Anterior cingulate cortex (tissue), 58 donors: Measurements from ENCODE around the gene SLC2A8.
A peak's percentile ranks its signal among the peaks of the same experiment; 100 is the strongest.

Experiments
- DNase-seq, 58 donors: peaks; one replicate each; lab custom pipeline; 2025; lab: John Stamatoyannopoulos, UW

Gene SLC2A8

GRCh38 chr9:127423934-127424675 is 27.1 kb downstream of the SLC2A8 start, which contains the start of gene ZNF79:
Gene ZNF79 (plus strand): TSS chr9:127424382. CDS start chr9:127424788, 406 bp downstream.
- DNase-seq, result peak; percentile 26 to 94 (median 89)

- peak in 1 of 58 donors; percentile 65 for DNase-seq
These were observed 27.7 kb downstream of the SLC2A8 start for GRCh38 chr9:127424676-127424999.

- no peak for DNase-seq
These were observed 29.8 kb downstream of the SLC2A8 start for GRCh38 chr9:127426756-127427155.

- DNase-seq, result no peak
These were observed 31.4 kb downstream of the SLC2A8 start for GRCh38 chr9:127428348-127428747.

- DNase-seq, result no peak
These were observed 33.4 kb downstream of the SLC2A8 start for GRCh38 chr9:127430415-127430814.

GRCh38 chr9:127437497-127438264 is 40.7 kb downstream of the SLC2A8 start:
- no peak for DNase-seq

DNA sequence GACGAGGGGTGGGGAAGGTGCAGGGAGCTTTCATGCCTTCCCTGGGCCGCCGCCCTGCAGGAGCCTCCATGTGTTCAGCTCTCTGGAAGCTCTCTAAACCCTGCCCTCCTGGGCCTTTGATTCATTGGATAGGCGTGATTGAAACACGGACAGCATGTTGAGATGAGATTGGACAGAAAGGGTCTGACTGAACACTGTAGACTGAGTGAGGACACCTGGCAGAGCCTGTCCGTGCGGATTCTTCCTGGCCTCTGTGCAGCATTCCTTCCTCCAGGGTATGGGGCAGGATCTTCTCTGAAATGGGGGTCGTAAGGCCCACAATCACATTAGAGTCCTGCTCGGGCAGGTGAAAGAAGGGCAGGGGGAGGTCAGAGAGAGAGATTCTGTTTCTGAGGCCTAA is 41.4 kb downstream of the SLC2A8 start:
- no peak for DNase-seq

GRCh38 chr9:127444283-127444920 is 47.4 kb downstream of the SLC2A8 start:
- DNase-seq, result no peak

DNA sequence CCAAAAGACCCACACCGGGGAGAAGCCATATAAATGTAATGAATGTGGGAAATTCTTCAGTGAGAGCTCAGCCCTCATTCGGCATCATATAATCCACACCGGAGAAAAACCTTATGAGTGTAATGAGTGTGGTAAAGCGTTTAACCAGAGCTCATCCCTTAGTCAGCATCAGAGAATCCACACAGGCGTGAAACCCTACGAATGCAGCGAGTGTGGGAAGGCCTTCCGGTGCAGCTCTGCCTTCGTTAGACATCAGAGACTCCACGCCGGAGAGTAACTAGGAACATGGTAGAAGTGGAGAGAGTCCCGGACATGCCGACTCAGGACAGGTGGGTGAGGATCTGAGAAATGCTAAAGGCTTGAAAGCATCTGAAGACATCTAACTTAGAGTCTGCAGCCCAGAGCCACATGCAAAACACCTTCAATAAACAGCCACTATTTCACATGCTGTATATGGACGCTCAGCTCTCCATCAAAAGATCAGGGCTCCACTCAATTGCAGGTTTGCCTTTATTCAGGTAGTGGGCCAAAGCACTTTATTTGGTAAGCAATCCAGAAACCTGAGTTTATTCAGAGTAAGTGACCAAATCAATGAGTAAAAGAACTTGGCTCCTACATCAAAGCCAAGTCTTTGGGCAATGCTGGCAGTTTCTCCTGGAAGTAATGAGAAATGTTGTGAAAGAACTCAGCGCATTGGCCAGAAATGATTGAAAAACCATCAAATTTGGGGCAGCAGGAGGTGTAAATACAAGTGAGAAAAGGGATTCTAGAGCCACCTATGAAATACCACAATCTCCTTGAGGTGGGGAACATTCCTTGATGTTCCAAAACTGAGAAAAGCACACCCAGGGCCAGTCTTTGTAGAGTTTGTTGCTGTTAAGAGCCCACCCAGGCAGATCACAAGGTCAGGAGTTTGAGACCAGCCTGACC is 48.2 kb downstream of the SLC2A8 start:
- DNase-seq, result no peak

- no peak for DNase-seq
These were observed 49.1 kb downstream of the SLC2A8 start for GRCh38 chr9:127445851-127446712.

- DNase-seq, result no peak
These were observed 49.9 kb downstream of the SLC2A8 start for GRCh38 chr9:127446713-127447415.

GRCh38 chr9:127447416-127448111 is 50.6 kb downstream of the SLC2A8 start:
- no peak for DNase-seq

GRCh38 chr9:127448112-127448805 is 51.3 kb downstream of the SLC2A8 start:
- DNase-seq, result no peak

DNA sequence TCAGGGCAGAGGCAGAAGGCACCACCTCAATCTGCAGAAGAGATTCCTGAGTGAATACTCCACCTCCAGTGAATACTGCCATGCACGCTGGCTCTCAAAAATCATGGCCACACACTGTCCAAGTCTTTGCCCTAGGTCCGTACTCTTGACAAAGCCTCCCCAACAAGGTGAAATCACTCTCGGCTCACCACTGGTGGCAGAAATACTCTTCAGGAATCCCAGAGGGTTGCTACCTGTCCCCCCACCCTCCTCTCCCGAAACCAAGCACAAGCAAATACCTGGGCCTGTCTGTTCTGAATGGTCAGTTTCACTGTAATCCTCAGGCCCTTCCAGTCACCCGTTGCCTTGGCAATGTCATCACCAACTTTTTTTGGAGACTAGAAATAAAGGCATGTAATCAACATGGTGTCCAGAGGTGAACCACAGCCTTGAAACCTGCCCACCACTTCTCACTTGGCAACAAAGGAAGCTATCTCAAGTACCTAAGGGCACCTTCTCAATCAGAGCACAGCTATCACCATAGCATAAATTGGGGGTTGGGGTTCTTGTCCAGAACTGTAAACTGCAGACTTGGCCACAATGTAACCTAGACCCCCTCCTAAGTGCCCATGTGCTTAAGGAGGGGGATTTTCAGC is 52.5 kb downstream of the SLC2A8 start:
- no peak for DNase-seq

GRCh38 chr9:127450243-127450760 is 53.3 kb downstream of the SLC2A8 start:
- DNase-seq, result peak in 3 of 58 donors; percentile 16 to 25 (median 23)

DNA sequence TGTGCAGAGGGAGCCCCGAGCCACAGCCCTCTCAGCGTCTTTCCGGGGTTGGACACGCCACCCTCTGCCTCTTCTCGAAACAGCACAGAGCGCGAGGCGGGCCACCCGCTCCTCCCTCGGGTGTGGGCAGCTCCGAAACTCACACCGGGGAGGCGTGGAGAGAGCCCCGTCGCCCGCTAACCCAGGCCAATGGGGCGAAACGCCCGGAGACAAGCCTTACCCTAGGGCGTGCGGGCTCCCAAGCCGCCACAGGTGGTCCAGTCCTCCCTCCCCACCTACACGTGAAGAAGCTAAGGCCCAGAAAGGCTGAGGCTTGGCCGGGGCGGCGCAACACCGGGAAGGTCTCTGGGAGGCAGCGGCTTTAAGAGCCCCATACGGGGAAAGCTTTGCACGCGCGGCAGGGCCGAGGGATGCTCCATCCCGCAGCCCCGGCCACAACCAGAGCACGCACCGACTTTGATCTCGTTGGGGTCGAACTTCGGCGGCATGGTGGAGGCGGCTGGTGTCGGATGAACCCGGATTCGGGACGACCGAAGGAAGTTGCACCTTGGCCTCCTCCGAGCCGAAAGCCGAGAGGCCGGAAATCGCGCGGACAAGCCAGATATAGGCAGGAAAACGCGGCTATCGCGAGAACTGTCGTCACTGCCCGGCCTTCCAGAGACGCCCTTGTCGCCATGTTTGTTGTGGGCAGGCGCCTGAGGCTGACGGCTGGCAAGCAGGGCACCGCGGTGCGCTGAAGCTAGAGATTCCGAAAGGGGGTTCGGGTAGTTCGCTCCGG is 54.0 kb downstream of the SLC2A8 start, which contains the start of the genes LRSAM1 and RPL12:
Gene LRSAM1 (plus strand): TSS at position 681 of the 778 bp plus-strand sequence. CDS start 3,018 bp downstream, outside the sequence.
Gene RPL12 (minus strand): TSS at position 577 of the 778 bp plus-strand sequence. CDS start 89 bp downstream, at position 488.
- peak; percentile 28 to 98 (median 92) for DNase-seq
